HepG2 (cell line): Measurements from ENCODE around the gene NSL1.

Source experiments
- CTCF ChIP-seq: sonication (generic); formaldehyde crosslinking; IDR thresholded peaks from 2 replicates; pipeline ENCODE4 v1.5.0; 2020; ENCODE audit warnings: mild to moderate bottlenecking, missing genetic modification reagents, moderate library complexity
- DPF2 ChIP-seq: sonication (generic); formaldehyde crosslinking; IDR thresholded peaks from 2 replicates; pipeline ENCODE4 v1.4.0; 2020; ENCODE audit warnings: mild to moderate bottlenecking, low read depth, missing genetic modification reagents, borderline replicate concordance
- E2F5 ChIP-seq: sonication (generic); formaldehyde crosslinking; conservative IDR thresholded peaks from 2 replicates; pipeline ENCODE4 v1.4.0; 2020; ENCODE audit warnings: missing genetic modification reagents
- POLR2AphosphoS5 ChIP-seq: IDR thresholded peaks from 2 replicates; pipeline ENCODE4 v1.6.1; 2012; ENCODE audit warnings: low read depth, low read length
- SMYD3 ChIP-seq: sonication (generic); formaldehyde crosslinking; IDR thresholded peaks from 2 replicates; pipeline ENCODE4 v1.8.1; 2023; ENCODE audit warnings: mild to moderate bottlenecking, missing genetic modification reagents
- SP2 ChIP-seq: sonication (generic); formaldehyde crosslinking; IDR thresholded peaks from 2 replicates; pipeline ENCODE4 v1.5.1; 2020; ENCODE audit warnings: mild to moderate bottlenecking, missing genetic modification reagents
- SRSF1 ChIP-seq: fragments of 200-400 bp; formaldehyde crosslinking; optimal IDR thresholded peaks from 2 replicates; pipeline ENCODE3; 2017; ENCODE audit warnings: mild to moderate bottlenecking, low read depth, low read length, moderate library complexity
- XRCC5 ChIP-seq: fragments of 200-400 bp; formaldehyde crosslinking; optimal IDR thresholded peaks from 2 replicates; pipeline ENCODE3; 2017; ENCODE audit warnings: mild to moderate bottlenecking, low read length
- YY1 ChIP-seq: IDR thresholded peaks from 2 replicates; pipeline ENCODE4 v1.6.1; 2011; ENCODE audit warnings: low read length, low read depth, moderate library complexity, mild to moderate bottlenecking; ENCODE audit not compliant: insufficient read depth, insufficient replicate concordance
- ZNF274 ChIP-seq: sonication (generic); formaldehyde crosslinking; IDR thresholded peaks from 2 replicates; pipeline ENCODE4 v1.5.1; 2020; ENCODE audit warnings: mild to moderate bottlenecking, missing genetic modification reagents
- ZNF644 ChIP-seq: IDR thresholded peaks from 2 replicates; pipeline ENCODE4 v1.6.1; 2016; ENCODE audit warnings: low read depth

- TF ChIP-seq SRSF1 (no peak), POLR2AphosphoS5 (no peak), E2F5 (CRISPR knock-in tag) (no peak), CTCF (CRISPR knock-in tag) (no peak), XRCC5 (no peak), YY1 (no peak), ZNF644 (CRISPR knock-in tag) (no peak), SMYD3 (no peak), ZNF274 (CRISPR knock-in tag) (no peak), SP2 (CRISPR knock-in tag) (no peak), DPF2 (CRISPR knock-in tag) (no peak)
Measured at GRCh38 chr1:212783976-212784375, 7.6 kb downstream of the NSL1 start.
